GM12892 (cell line): ENCODE measurements around the gene PDF.

Source experiments
- POLR2A ChIP-seq: IDR thresholded peaks from 2 replicates; pipeline ENCODE4 v1.6.1; 2011; ENCODE audit warnings: low read depth, low read length, control low read depth
- POLR2AphosphoS5 ChIP-seq: IDR thresholded peaks from 2 replicates; pipeline ENCODE4 v1.6.1; 2011; ENCODE audit warnings: low read depth, low read length, control low read depth
- TAF1 ChIP-seq: IDR thresholded peaks from 2 replicates; pipeline ENCODE4 v1.6.1; 2011; ENCODE audit warnings: low read depth, mild to moderate bottlenecking, control low read depth, low read length, borderline replicate concordance

GRCh38 chr16:69294051-69294450 lies 36.3 kb downstream of the PDF start:
- TF ChIP-seq POLR2A (no peak), POLR2AphosphoS5 (no peak), TAF1 (no peak)
